NCI-H2196 (cell line): ENCODE measurements around the gene TGFB2.
A peak's percentile ranks its signal among the peaks of the same experiment; 100 is the strongest.

Experiments
- DNase-seq: peaks from one replicate; lab custom pipeline; 2025; ENCODE audit not compliant: unreplicated experiment; lab: John Stamatoyannopoulos, UW

TGFB2 gene

GRCh38 chr1:218330043-218330623, 15.0 kb upstream of the TGFB2 start:
- DNase-seq = peak; percentile 42

DNA sequence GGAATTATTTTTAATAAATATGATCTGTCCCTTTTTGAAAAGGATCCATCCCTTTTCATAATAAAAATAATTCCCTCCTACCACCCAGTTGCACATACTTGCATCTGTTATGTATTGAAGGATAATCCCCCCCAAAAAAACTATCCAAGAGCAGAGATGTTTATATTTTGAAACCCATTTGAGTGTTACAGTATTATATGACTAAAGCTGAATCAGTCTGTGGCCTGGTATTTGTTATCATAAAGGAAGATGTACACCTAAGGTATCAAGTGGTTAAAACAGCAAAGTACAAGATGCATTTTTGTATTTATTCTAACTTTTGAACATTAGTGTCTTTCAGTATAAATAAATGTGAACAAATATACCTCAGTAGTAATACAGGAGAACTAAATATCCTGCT, 12.7 kb upstream of the TGFB2 start:
- no peak for DNase-seq

DNA sequence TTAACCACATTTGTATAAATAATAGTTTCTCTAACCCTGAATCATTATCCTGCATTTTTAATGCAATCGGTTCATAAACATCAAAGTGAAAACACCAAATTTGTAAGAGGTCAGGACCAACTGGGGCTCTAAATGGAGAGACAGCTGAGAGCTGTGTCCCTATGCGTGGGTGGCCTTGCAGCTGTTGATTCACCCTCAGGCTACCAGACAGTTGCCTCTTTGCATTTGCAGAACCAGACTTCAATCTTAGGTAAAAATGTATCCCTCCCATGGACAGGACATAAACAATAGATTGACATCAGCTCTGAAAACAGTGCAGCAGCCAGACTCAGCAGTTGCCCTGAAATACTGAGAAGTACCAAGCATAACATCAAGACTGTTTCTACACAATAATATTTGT, 8.8 kb upstream of the TGFB2 start:
- DNase-seq = no peak

DNA sequence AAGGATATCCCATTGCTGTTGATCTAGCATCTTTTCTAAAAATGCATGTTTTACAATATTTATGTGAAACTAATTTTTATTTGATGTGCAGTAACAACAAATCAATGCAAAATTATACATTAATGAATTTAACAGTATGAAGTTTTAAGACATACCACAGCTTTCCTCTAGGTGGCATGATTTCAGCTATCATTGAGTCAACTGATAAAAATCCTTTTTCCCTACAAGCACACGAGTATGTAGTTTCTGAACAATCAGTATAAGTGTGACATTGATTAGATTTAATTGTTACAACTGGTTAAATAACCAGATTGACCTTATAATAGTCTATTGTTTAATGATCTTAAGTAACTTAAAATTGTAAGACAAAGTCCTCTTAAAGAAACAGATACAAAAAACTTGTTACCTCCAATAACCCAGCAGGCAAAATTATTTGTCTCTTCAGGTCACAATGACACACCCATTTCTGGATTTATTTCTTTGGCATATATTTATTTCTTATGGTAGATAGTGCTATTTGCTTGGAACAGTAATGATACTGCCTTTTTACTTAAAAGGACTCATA, 5.8 kb upstream of the TGFB2 start:
- peak; percentile 52 for DNase-seq

- DNase-seq = no peak
Observed at GRCh38 chr1:218341325-218341724, 3.8 kb upstream of the TGFB2 start.

DNA sequence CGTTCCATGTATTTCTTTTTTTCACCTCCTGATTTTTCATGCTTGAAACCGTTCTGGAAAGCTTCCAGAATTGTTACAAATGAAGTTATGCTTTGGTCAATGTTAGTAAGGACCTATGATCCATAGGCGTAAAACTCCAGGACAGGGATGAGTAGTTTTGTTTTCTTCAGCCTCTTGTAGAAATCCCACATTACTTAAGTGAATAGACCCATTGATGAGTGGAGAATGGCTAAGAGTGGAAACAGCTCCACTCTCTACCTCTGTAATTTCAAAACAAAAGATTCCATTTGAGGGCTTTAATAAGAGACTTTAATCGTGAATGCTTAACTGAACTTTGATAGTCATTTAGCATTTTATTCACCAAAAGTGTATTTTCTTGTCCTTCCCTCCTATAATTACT, 3.0 kb upstream of the TGFB2 start:
- no peak for DNase-seq

DNA sequence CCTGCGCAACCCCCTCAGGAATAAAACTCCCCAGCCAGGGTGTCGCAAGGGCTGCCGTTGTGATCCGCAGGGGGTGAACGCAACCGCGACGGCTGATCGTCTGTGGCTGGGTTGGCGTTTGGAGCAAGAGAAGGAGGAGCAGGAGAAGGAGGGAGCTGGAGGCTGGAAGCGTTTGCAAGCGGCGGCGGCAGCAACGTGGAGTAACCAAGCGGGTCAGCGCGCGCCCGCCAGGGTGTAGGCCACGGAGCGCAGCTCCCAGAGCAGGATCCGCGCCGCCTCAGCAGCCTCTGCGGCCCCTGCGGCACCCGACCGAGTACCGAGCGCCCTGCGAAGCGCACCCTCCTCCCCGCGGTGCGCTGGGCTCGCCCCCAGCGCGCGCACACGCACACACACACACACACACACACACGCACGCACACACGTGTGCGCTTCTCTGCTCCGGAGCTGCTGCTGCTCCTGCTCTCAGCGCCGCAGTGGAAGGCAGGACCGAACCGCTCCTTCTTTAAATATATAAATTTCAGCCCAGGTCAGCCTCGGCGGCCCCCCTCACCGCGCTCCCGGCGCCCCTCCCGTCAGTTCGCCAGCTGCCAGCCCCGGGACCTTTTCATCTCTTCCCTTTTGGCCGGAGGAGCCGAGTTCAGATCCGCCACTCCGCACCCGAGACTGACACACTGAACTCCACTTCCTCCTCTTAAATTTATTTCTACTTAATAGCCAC, 696 bp downstream of the TGFB2 start:
- DNase-seq = peak; percentile 57

- no peak for DNase-seq
Observed at GRCh38 chr1:218346391-218347204, 1.5 kb downstream of the TGFB2 start.

GRCh38 chr1:218347336-218347722, 2.2 kb downstream of the TGFB2 start:
- DNase-seq = no peak

DNA sequence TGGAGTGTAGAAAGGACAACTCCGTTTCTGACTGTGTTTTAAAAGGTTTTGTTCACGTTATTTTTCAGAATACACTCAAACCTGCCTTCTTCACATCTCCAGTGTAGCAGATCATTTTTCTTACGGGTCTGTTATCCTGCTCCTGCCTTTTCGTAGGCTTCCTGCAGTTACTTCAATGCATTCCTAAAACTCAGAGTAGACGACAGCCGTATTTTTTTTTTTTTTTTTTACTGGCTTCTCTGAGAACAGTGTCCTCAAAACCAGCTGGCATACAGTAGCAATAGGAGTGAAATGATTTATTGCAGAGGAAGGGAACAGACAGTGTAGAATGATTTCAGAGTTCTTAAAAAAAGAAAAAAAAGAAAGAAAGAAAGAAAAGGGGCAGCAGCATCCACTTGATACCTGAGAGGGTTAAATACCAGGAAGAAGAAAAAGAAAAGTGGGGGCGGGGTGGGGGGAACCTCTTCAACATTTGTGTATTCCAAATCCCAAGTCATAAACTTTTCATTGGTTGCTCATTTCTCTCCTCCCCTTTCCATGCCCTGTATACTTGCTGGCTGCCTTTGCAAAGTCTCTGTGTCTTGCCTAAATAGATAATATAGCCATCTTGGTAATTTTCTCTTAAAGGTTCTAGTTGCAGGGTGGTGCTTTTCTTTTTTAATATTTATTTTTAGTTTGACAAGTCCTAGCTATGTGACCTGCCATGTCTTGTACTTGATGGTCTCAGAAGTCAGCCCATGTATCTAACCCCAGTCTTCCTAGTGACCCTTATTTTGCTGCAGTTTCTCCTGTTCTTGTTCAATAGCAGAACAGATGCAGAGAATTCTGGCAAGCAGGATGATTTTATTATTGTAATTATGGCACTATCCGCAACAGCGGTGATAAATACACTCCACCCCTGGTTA, 2.8 kb downstream of the TGFB2 start:
- DNase-seq = no peak

DNA sequence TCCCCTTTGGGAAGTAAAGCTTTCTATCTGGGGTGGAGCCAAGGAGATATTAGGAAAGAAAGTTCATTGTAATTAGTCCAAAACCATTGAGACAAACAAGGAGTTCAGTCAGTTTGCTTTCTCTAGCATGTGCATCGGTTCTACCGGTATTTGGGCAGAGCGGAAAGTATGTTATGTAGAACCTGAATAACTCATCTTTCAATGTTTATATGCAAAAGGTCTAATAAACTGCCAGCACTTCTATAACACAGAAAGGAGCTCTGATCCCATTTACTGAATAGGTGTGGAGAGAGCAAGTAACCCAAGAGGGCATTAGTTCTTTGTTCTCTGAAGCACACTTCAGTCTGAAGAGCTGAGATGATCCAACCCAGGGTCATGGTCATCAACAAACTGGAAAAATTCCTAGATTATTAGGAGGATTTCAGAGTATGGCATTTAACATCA, 3.5 kb downstream of the TGFB2 start:
- DNase-seq = peak; percentile 34

- no peak for DNase-seq
Observed at GRCh38 chr1:218349348-218350034, 4.4 kb downstream of the TGFB2 start.

DNA sequence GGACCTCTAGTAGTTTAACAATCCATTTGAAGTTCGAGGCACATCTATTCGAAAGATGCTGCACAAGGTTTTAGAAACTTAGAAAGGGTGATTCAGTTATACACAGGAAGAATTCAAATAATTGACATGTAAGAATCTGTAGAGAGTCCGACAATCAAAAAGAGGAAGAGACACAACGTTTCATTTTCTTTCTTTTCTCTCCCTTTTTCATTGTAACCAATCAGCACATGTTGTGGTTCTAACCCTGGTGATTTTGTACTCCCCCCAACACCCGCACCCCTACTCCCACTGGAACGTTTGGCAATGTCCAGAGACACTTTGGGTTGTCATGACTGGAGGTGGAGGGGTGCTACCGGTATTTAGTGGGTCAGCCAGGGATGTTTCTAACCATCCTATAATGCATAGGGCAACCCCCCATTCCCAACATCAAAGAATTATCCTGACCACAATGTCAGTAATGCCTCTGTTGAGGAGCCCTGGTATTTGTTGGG, 4.9 kb downstream of the TGFB2 start:
- DNase-seq = no peak

GRCh38 chr1:218350801-218351266, 5.7 kb downstream of the TGFB2 start:
- no peak for DNase-seq

DNA sequence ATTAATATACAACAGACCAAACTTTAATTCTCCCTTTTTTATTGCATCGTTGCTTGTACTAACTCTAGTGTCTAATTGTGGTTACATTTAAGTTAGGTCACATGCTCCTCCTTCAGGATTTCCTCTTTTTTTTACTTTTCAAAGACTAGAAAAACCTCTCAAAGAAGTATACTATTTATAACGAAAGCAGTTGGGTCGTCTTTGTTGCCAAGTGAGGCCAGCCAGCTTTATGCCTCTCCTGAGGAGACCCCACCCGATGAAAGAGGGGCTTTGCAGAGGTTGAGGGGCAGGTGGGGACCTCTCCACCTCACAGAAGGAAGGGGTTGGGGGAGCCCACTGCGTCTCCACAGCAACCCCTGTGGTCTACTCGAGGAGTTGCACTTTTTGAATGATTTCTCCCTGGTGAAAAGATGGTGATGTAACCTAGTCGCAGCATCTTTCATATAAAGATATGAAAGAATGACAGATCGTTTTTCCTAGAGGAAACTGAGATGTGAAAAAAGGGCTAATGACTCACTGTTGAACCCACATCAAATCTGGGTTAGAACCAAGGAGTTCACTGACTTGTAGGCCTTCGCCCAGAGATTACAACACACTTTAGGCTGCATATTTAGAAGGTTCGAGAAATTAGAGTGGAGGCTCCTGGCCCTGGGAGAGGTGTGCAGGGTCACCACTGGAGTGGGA, 6.4 kb downstream of the TGFB2 start:
- DNase-seq = no peak

GRCh38 chr1:218352075-218352438, 6.9 kb downstream of the TGFB2 start:
- DNase-seq = no peak

DNA sequence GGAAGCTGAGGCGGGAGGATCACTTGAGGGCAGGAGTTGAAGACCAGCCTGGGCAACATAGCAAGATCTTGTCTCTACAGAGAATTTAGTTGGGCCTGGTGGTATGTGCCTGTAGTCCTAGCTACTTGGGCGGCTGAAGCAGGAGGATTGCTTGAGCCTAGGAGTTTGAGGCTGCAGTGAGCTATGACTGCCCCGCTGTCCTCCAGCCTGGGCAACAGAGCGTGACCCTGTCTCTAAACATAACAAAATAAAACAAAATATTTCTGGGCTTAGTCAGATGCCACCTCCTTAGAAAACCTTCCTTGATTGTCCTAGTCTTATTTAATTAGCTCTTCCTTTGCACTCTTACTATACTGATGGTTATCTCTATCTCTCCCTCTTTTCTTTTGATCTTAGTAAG, 8.5 kb downstream of the TGFB2 start:
- DNase-seq = no peak

DNA sequence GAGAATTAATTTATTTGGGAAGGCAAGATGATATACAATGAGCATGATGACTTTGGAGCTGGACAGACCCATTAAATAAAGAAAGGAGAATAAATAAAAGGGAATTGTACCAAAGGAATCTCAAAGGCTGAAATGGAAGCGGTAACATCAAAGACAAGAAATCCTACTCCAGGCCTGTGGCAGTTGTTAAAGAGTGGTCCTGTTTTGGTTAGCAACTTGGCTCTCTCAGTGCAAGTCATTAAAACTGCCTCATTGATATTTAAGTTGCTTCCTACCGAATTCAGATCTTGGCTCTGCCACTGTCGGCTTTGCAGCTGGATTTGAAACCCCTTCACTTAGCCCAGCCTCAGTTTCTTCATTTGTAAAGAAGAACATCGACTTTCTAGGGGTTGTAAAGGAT, 10.1 kb downstream of the TGFB2 start:
- no peak for DNase-seq

DNA sequence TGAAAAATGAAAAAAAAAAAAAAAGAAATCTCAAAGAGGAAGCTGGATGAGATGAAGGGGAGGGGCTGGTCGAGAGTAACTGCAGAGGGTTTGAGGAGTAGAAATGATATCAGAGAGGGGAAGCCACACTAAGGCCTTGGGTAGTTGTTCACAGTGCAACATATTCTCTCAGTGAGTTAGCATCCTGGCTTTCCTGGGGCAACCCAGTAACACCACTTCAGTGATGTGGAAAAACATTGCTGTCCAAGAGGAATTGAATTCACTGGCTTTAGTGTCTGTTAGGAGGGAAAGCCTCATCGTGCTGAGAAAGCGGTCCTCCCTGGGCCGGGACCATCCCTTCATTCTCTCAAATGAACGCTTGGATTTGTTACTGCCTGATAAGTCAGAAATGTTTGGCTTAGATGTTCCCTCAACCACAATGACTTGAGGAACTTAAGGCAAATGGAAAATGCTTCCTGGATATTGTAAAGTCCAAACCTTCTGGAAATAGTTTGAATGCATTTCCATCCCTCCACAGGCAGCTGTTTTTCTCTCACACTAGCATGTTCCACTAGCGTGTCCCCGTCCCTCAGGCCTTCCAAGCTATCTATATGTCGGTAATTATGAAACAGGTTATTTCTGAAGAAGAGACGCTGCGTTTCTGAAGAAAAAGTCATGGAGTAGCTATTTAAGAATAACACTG, 12.2 kb downstream of the TGFB2 start:
- DNase-seq = no peak
